NK-92 treated with Interleukin-12 subunit alpha and Interleukin-12 subunit beta, amount 100 ng/mL, for 24 hours (cell line): Measurements from ENCODE around the gene MAP3K2.
A peak's percentile ranks its signal among the peaks of the same experiment; 100 is the strongest.
"Not testable (repeated sequence)": the region's sequence is repeated elsewhere in the genome, so short reads cannot be mapped to it uniquely, and the experiment has no call there.

Experiments used
- DNase-seq: peaks from one replicate; lab custom pipeline; 2025; lab: John Stamatoyannopoulos, UW

Gene MAP3K2

GRCh38 chr2:127421116-127421800 lies 33.5 kb upstream of the MAP3K2 start:
- DNase-seq: no peak

DNA sequence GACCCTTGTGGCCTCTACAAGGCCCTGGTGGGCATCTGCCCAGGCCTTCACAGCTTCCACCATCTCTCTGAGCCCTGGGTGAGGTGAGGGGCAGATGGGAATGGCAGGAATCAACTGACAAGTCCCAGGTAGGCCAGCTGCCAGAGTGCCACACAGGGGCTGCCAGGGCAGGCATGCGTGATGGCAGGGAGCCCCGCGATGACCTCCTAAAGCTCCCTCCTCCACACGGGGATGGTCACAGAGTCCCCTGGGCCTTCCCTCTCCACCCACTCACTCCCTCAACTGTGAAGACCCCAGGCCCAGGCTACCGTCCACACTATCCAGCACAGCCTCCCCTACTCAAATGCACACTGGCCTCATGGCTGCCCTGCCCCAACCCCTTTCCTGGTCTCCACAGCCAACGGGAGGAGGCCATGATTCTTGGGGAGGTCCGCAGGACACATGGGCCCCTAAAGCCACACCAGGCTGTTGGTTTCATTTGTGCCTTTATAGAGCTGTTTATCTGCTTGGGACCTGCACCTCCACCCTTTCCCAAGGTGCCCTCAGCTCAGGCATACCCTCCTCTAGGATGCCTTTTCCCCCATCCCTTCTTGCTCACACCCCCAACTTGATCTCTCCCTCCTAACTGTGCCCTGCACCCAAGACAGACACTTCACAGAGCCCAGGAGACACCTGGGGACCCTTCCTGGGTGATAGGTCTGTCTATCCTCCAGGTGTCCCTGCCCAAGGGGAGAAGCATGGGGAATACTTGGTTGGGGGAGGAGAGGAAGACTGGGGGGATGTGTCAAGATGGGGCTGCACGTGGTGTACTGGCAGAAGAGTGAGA lies 32.5 kb upstream of the MAP3K2 start:
- DNase-seq: no peak

DNA sequence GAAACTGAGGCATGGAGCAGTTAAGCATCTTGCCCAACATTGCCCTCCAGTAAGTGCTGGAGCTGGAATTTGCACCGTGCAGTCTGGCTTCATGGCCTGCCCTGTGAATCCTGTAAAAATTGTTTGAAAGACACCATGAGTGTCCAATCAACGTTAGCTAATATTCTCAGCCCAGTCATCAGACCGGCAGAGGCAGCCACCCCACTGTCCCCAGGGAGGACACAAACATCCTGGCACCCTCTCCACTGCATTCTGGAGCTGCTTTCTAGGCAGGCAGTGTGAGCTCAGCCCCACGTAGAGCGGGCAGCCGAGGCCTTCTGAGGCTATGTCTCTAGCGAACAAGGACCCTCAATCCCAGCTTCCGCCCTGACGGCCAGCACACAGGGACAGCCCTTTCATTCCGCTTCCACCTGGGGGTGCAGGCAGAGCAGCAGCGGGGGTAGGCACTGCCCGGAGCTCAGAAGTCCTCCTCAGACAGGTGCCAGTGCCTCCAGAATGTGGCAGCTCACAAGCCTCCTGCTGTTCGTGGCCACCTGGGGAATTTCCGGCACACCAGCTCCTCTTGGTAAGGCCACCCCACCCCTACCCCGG lies 31.8 kb upstream of the MAP3K2 start:
- no peak for DNase-seq

GRCh38 chr2:127419112-127419430 lies 31.3 kb upstream of the MAP3K2 start:
- DNase-seq: no peak

- no peak for DNase-seq
These were observed 30.7 kb upstream of the MAP3K2 start, which contains the start of gene PROC for GRCh38 chr2:127418300-127419111. Gene PROC (plus strand): TSS chr2:127418427. CDS start chr2:127419943, 1,516 bp downstream.

DNA sequence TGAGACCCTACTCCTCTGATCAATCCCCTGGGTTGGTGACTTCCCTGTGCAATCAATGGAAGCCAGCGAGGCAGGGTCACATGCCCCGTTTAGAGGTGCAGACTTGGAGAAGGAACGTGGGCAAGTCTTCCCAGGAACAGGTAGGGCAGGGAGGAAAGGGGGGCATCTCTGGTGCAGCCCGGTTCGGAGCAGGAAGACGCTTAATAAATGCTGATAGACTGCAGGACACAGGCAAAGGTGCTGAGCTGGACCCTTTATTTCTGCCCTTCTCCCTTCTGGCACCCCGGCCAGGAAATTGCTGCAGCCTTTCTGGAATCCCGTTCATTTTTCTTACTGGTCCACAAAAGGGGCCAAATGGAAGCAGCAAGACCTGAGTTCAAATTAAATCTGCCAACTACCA lies 29.6 kb upstream of the MAP3K2 start:
- no peak for DNase-seq

- DNase-seq: no peak
These were observed 28.8 kb upstream of the MAP3K2 start for GRCh38 chr2:127416506-127417001.

- no peak for DNase-seq
These were observed 28.1 kb upstream of the MAP3K2 start for GRCh38 chr2:127415593-127416505.

DNA sequence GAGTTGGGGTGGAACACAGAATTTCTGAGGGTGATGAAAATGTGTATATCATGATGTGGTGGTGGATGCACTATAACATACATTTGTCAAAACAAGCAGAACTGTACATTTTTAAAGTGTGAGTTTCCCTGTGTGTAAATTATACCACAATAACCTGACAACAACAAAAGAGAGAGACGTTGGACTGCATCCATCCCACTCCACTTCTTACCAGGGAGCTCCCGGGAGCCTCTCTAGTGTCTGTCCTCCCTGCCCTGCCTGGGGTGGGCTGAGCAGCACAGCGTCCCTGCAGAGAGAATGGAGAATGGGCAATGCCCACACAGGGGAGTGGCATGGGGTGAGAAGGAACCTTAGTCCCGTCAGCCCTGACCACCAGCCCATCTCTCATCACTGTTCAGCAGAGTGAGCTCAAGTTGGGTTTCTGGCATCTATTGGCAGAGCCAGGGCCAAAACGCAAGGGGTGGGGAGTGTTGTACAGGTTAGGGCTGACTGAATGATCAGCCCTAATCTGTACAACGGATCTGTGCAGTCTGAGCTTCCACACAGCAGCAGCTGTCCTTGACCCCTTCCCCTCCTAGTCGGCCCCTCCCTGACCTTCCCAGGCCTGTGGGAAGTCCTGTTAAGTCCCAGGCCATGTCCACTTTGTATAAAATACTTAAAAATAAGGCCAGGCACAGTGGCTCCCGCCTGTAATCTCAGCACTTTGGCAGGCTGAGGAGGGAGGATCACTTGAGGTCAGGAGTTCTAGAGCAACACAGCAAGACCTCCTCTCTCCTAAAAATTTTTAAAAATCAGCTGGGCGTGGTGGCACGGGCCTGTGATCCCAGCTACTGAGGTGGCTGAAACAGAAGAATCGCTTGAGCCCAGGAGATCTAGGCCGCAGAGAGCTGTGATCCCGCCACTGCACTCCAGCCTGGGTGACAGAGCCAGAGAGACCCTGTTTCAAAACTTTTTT lies 27.1 kb upstream of the MAP3K2 start:
- DNase-seq: no peak

- no peak for DNase-seq
These were observed 26.2 kb upstream of the MAP3K2 start for GRCh38 chr2:127413782-127414637.

GRCh38 chr2:127413200-127413599 lies 25.4 kb upstream of the MAP3K2 start:
- no peak for DNase-seq

DNA sequence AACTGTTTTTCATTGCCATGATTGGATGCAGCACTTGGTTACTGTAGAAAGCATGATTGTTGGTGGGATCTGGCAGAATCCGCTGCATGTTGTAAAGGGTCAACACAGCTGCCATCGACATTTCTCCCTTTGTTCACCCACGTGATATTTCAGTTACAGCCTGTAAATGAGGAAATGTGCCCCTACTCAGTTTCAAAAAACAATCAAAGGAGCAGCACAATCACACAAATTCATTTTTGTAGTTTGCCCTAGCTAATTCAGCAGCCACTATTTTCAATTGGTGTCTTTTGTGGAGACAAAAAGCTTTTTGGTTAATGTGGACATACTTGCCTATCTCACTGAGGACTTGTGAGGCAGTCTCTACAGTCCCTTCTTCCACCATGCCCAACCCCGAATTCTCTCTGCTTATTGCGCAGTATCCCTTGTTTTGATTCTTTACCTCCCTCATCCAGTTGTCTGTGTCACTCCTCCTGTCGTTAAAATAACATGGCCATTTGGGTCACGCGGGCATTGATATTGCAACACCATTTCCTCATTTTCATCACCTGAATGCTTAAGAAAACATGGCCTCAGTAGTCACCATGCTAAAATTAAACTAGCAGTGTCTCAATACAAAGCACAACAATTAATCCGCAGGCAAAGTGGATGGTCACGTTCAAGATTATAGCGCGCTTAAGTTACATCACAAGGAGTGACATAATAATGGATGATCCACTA lies 24.0 kb upstream of the MAP3K2 start:
- no peak for DNase-seq

GRCh38 chr2:127410871-127411652 lies 23.3 kb upstream of the MAP3K2 start:
- DNase-seq: no peak

DNA sequence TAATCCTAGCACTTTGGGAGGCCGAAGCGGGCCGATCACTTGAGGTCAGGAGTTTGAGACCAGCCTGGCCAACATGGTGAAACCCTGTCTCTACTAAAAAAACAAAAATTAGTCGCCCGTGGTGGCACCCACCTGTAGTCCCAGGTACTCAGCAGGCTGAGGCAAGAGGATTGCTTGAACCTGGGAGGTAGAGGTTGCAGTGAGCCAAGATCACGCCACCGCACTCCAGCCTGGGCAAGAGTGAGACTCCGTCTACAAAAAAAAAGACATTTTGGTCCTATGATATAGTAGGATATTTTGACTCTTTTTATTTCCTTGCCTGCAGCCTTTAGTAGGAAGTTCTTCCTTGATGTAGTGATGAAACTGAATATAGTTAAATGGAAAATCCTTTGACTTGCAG lies 21.9 kb upstream of the MAP3K2 start:
- not testable (repeated sequence) for DNase-seq

GRCh38 chr2:127408807-127409099 lies 21.0 kb upstream of the MAP3K2 start:
- DNase-seq: no peak

- DNase-seq: peak; percentile 86
These were observed 20.4 kb upstream of the MAP3K2 start for GRCh38 chr2:127408004-127408806.

- no peak for DNase-seq
These were observed 19.9 kb upstream of the MAP3K2 start for GRCh38 chr2:127407661-127408003.
